SK-N-MC (cell line): ENCODE data around the gene AKAP13.
"Not testable (repeated sequence)": the region's sequence is repeated elsewhere in the genome, so short reads cannot be mapped to it uniquely, and the experiment has no call there.

Experiments
- DNase-seq: peaks from one replicate; pipeline ENCODE4 v3.0.0-alpha.2; 2011; ENCODE audit warnings: low read depth, low spot score
- H3K27ac ChIP-seq: fragments of 200-600 bp; sonication (generic); 2 replicates; pipeline ENCODE4 v1.5.1; 2016; ENCODE audit warnings: mixed run types
- H3K36me3 ChIP-seq: fragments of 200-600 bp; sonication (generic); 2 replicates; pipeline ENCODE4 v1.6.1; 2017; ENCODE audit warnings: antibody characterized with exemption, low read length, mixed read lengths; ENCODE audit not compliant: insufficient read depth
- H3K4me3 ChIP-seq: fragments of 200-600 bp; sonication (generic); 2 replicates; pipeline ENCODE4 v1.5.1; 2016
- H3K9ac ChIP-seq: fragments of 200-600 bp; sonication (generic); 2 replicates; pipeline ENCODE4 v1.8.0; 2017; ENCODE audit warnings: mixed run types, mixed read lengths; ENCODE audit not compliant: insufficient read length
- H3K9me3 ChIP-seq: fragments of 200-600 bp; sonication (generic); 2 replicates; pipeline ENCODE4 v1.6.1; 2017; ENCODE audit warnings: low read depth, mild to moderate bottlenecking, antibody characterized with exemption, low read length, moderate library complexity, mixed read lengths
- EZH2 ChIP-seq: fragments of 200-600 bp; sonication (generic); IDR thresholded peaks from one replicate; pipeline ENCODE4 v1.6.1; 2017; ENCODE audit warnings: antibody characterized with exemption
- FOXP2 ChIP-seq: optimal IDR thresholded peaks from 2 replicates; pipeline ENCODE3; 2011; ENCODE audit warnings: mild to moderate bottlenecking, moderate library complexity; ENCODE audit not compliant: insufficient read depth; ENCODE audit errors: extremely low read length, control extremely low read depth
- POLR2AphosphoS5 ChIP-seq: IDR thresholded peaks from 2 replicates; pipeline ENCODE4 v1.6.1; 2012; ENCODE audit warnings: mild to moderate bottlenecking, low read depth, low read length, borderline replicate concordance

Gene AKAP13

GRCh38 chr15:85423256-85423655, 42.9 kb downstream of the AKAP13 start:
- no peak for DNase-seq
- Histone ChIP-seq H3K36me3 (no peaks in the 10 kb centered on the region), H3K4me3 (no peak overlapping the region), H3K27ac (no peak overlapping the region), H3K9me3 (no peaks in the 10 kb centered on the region), H3K9ac (no peak overlapping the region)
- no peak for TF ChIP-seq POLR2AphosphoS5
- no peak for TF ChIP-seq EZH2
- no peak for TF ChIP-seq FOXP2

DNA sequence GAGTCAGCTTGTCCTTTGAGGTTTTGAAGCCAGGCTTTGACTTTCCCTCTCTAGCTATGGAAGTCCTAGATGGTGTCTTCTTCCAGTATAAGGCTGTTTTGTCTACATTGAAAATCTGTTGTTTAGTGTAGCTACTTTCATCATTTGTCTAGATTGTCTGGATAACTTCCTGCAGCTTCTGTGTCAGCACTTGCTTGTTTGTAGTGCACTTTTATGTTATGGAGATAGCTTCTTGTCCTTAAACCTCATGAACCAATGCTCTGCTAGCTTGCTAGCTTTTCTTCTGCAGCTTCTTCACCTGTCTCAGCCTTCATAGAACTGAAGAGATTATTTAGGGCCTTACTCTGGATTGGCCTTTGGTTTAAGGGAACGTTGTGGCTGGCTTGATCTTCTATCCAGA, 43.8 kb downstream of the AKAP13 start:
- no peaks in the 10 kb centered on the region for H3K36me3 ChIP-seq
- DNase-seq: no peak
- H3K4me3 ChIP-seq: no peak overlapping the region
- H3K27ac ChIP-seq: no peak overlapping the region
- H3K9me3 ChIP-seq: no peaks in the 10 kb centered on the region
- H3K9ac ChIP-seq: no peak overlapping the region
- TF ChIP-seq POLR2AphosphoS5 (no peak), FOXP2 (no peak), EZH2 (no peak)

DNA sequence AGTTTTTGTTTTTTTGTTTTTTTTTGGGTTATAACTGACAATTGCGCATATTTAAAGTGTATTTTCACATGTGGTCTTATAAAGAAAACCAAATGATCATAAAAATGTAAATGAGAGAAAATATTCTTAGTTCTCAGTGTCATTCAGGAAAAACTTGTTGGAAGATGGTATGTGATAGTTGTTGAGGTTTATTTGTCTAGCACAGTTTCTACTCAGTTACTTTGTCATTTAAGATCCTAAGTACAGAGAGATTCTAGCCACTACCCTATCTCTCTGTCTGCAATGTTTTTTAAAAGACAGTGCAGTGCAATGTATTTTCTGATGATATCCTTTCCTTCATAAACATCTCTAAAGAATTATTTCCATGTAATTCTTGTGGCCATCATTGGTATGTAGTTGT, 46.1 kb downstream of the AKAP13 start:
- no peak for DNase-seq
- no peak overlapping the region for H3K4me3 ChIP-seq
- no peak overlapping the region for H3K27ac ChIP-seq
- H3K36me3 ChIP-seq: no peaks in the 10 kb centered on the region
- H3K9ac ChIP-seq: no peak overlapping the region
- no peaks in the 10 kb centered on the region for H3K9me3 ChIP-seq
- no peak for TF ChIP-seq FOXP2
- no peak for TF ChIP-seq EZH2
- no peak for TF ChIP-seq POLR2AphosphoS5

DNA sequence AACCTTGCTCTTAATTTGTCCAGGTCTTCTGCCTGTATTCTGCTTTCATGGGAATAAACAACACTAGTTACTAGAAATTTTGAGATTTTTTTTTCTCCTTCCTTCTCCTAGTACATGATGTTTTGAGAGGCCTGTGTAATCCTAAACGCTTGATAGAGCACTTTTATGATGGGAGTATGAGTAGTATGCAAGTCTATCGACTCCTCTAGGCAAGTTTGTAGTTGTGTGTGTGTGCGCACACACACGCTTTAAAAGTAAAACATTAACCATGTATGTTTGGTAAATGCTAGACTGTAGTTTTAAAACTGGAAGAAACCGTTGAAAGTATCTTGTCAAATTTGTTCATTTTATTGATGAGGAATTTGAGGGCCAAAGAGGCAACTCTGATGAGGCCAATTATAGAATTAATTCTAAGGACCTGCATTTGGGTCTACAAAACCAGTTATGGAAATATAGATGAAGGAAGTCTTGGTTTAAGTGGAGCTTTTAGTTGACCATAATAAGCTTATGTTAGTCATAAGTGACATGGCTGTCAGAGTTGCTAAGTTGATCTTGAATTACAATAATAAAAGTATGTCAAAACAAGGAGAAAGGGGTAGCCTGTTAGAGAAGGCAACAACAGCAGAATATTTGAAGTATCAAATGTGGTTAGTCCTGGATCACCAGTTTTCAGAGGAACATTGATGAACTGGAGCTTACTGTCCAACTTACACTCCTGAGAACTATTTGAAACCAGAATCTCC, 47.1 kb downstream of the AKAP13 start:
- H3K4me3 ChIP-seq: no peak overlapping the region
- H3K27ac ChIP-seq: no peak overlapping the region
- H3K36me3 ChIP-seq: no peaks in the 10 kb centered on the region
- no peaks in the 10 kb centered on the region for H3K9me3 ChIP-seq
- H3K9ac ChIP-seq: no peak overlapping the region
- no peak for TF ChIP-seq EZH2
- TF ChIP-seq POLR2AphosphoS5: no peak
- TF ChIP-seq FOXP2: no peak
- no peak for DNase-seq

- TF ChIP-seq POLR2AphosphoS5 (no peak), FOXP2 (no peak), EZH2 (no peak)
- no peaks in the 10 kb centered on the region for H3K9me3 ChIP-seq
These were observed 49.1 kb downstream of the AKAP13 start for GRCh38 chr15:85429522-85429921.

GRCh38 chr15:85430406-85431204, 50.2 kb downstream of the AKAP13 start:
- H3K9ac ChIP-seq: no peak overlapping the region
- DNase-seq: no peak
- no peaks in the 10 kb centered on the region for H3K9me3 ChIP-seq
- no peak overlapping the region for H3K27ac ChIP-seq
- H3K4me3 ChIP-seq: no peak overlapping the region
- no peaks in the 10 kb centered on the region for H3K36me3 ChIP-seq
- no peak for TF ChIP-seq EZH2

More at GRCh38 chr15:85429522-85429921, 49.1 kb downstream of the AKAP13 start:
- H3K27ac ChIP-seq: no peak overlapping the region
- no peak overlapping the region for H3K9ac ChIP-seq
- DNase-seq: no peak
- H3K4me3 ChIP-seq: no peak overlapping the region
- H3K36me3 ChIP-seq: no peaks in the 10 kb centered on the region

GRCh38 chr15:85439996-85440395, 59.6 kb downstream of the AKAP13 start:
- H3K9ac ChIP-seq: no peak overlapping the region
- TF ChIP-seq EZH2 (no peak), POLR2AphosphoS5 (no peak), FOXP2 (no peak)
- H3K4me3 ChIP-seq: no peak overlapping the region
- no peaks in the 10 kb centered on the region for H3K36me3 ChIP-seq
- H3K9me3 ChIP-seq: no peaks in the 10 kb centered on the region
- DNase-seq: no peak
- no peak overlapping the region for H3K27ac ChIP-seq

DNA sequence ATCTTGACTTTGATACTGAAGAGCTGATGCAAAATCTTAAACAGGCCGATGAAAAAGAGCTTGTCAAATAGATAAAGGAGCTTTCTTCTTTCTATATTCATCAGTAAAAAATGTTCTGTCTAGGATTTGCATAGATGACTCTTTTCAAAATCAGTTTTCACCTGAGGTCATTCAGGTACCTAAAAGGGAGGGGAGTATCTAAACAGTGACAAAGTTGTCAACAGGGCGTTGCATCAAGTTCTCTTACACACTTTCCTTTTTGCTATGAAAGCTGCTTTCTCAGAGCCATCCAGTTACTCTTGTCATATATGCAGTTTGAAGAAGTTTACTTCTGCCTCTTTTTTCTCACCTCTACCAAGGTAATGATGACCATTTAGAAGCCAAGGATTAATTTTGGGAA, 60.0 kb downstream of the AKAP13 start:
- H3K27ac ChIP-seq: no peak overlapping the region
- H3K4me3 ChIP-seq: no peak overlapping the region
- H3K9me3 ChIP-seq: no peaks in the 10 kb centered on the region
- DNase-seq: no peak
- H3K36me3 ChIP-seq: no peaks in the 10 kb centered on the region
- H3K9ac ChIP-seq: no peak overlapping the region
- no peak for TF ChIP-seq EZH2
- no peak for TF ChIP-seq POLR2AphosphoS5
- TF ChIP-seq FOXP2: no peak

DNA sequence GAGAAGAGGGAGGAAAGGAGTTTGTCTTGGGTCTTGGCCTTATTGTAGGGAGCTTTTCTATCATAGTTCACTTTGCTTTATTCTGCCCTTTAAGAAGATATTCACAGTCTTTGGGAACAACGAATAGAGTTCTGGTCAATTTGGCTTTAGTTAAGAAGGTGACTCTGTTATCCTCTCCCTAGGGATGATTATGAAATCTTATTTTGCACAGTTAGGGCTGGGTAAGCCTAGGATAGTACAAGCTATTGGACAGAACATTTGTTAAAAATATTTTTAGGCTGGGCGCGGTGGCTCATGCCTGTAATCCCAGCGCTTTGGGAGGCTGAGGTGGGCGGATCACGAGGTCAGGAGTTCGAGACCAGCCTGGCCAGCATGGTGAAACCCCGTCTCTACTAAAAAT, 61.5 kb downstream of the AKAP13 start:
- DNase-seq, H3K27ac ChIP-seq, H3K36me3 ChIP-seq, H3K9me3 ChIP-seq, H3K9ac ChIP-seq, H3K4me3 ChIP-seq: not testable (repeated sequence)
